Naive thymus-derived CD8-positive, alpha-beta T cell (primary cell): ENCODE measurements around the gene RHOF. TPM values are rescaled to one million over a fixed set of nuclear protein-coding genes. Genes with fewer than 3 reads are reported as not detected.
"Not testable (repeated sequence)": the region's sequence is repeated elsewhere in the genome, so short reads cannot be mapped to it uniquely, and the experiment has no call there.

Source experiments
- ATAC-seq, 2 donors: fragments of 150-1000 bp; cut with Tn5 transposase in 1 of 2; sonication (Bioruptor Pico), chemical (Tn5 transposase) in 1 of 2; 1 replicate in 1 of 2; 2 replicates in 1 of 2; pipeline ENCODE4 v1.10.0; 2021; ENCODE audit warnings: mild to moderate bottlenecking in 2 of 2, moderate library complexity in 2 of 2
- POLR2A ChIA-PET: fragments of 350-600 bp; sonication (Branson Sonifier 250); formaldehyde crosslinking; loops from one replicate; lab custom pipeline; 2021; ENCODE audit warnings: antibody characterized with exemption; lab: Charles Lee
- DNase-seq, 10 donors: peaks; one replicate each; pipeline versions ENCODE4 v3.0.0 to v3.0.0-alpha.2; 2020 to 2022
- H3K27ac Mint-ChIP-seq, 10 donors: one replicate each; pipeline ENCODE4 v1.8.0; 2020 to 2022; ENCODE audit warnings: mild to moderate bottlenecking in 10 of 10, mixed read lengths in 10 of 10, moderate library complexity in 4 of 10, inconsistent platforms in 1 of 10
- H3K27me3 Mint-ChIP-seq, 5 donors: one replicate each; pipeline ENCODE4 v1.8.0; 2021 to 2022; ENCODE audit warnings: mixed read lengths in 5 of 5
- H3K36me3 Mint-ChIP-seq, 3 donors: one replicate each; pipeline ENCODE4 v1.8.0; 2020 to 2022; ENCODE audit warnings: mixed read lengths in 3 of 3, mild to moderate bottlenecking in 2 of 3, inconsistent platforms in 1 of 3
- H3K4me1 Mint-ChIP-seq, 4 donors: one replicate each; pipeline ENCODE4 v1.8.0; 2021 to 2022; ENCODE audit warnings: mixed read lengths in 4 of 4
- H3K4me3 Mint-ChIP-seq, 10 donors: one replicate each; pipeline ENCODE4 v1.8.0; 2020 to 2022; ENCODE audit warnings: mild to moderate bottlenecking in 10 of 10, mixed read lengths in 10 of 10, moderate library complexity in 6 of 10, inconsistent platforms in 1 of 10
- H3K9me3 Mint-ChIP-seq, 9 donors: one replicate each; pipeline ENCODE4 v1.8.0; 2020 to 2022; ENCODE audit warnings: mixed read lengths in 9 of 9, mild to moderate bottlenecking in 3 of 9, inconsistent platforms in 1 of 9, moderate library complexity in 1 of 9
- polyA plus RNA-seq, 3 donors: library from polyadenylated mRNA; unstranded; fragments of 300-500 nt; fragmentation: Illumina TruSeq; gene quantifications; one replicate each; pipeline ENCODE4 v1.2.3, GENCODE V29; 2021
- total RNA-seq, 8 experiments: library from RNA in 2 of 8; stranded (reverse) in 2 of 8; gene quantifications; one replicate each; pipeline ENCODE4 v1.2.3 and lab custom pipeline; 2021 to 2026

Gene RHOF
- total and polyA plus RNA-seq, 5 experiments from 2014 or later, result 79.9 to 178 (median 101) TPM

- Mint-ChIP-seq H3K27me3 (no peaks in the 10 kb centered on the region), H3K4me1 (peaks cover 1 to 12% (median 6%) of the 10 kb centered on the region in 4 donors), H3K36me3 (peaks cover 0 to 6% (median 0%) of the 10 kb centered on the region in 3 donors), H3K27ac (peak overlapping the region in 8 of 10 donors; percentile 22 to 85 (median 72)), H3K4me3 (no peak overlapping the region), H3K9me3 (no peaks in the 10 kb centered on the region)
- DNase-seq (no peak), ATAC-seq (peak; percentile 25 to 46)
- POLR2A ChIA-PET, result no interaction called here
These were observed 44.8 kb downstream of the RHOF start for GRCh38 chr12:121748571-121749265.

- Mint-ChIP-seq H3K27me3 (no peaks in the 10 kb centered on the region), H3K27ac (peak overlapping the region in 3 of 10 donors; percentile 37 to 85 (median 74)), H3K4me3 (no peak overlapping the region), H3K9me3 (no peaks in the 10 kb centered on the region), H3K4me1 (peaks cover 1 to 12% (median 6%) of the 10 kb centered on the region in 4 donors), H3K36me3 (peaks cover 0 to 9% (median 0%) of the 10 kb centered on the region in 3 donors)
- ATAC-seq, result no peak
- DNase-seq, result no peak
- POLR2A ChIA-PET, result no interaction called here
These were observed 45.3 kb downstream of the RHOF start for GRCh38 chr12:121748218-121748570.

- H3K4me3 Mint-ChIP-seq, ATAC-seq, H3K9me3 Mint-ChIP-seq, H3K36me3 Mint-ChIP-seq, DNase-seq, H3K27me3 Mint-ChIP-seq, H3K27ac Mint-ChIP-seq: not testable (repeated sequence)
- H3K4me1 Mint-ChIP-seq, result peaks cover 2 to 11% (median 6%) of the 10 kb centered on the region in 4 donors
- POLR2A ChIA-PET, result interaction anchor here (0.6 kb wide), 2 partner anchors 13 to 33 kb away, joined by 3 read pairs; no protein-coding TSS in a partner anchor
These were observed 47.9 kb downstream of the RHOF start for GRCh38 chr12:121745545-121745944.

- Mint-ChIP-seq H3K4me3 (no peak overlapping the region), H3K27ac (no peak overlapping the region), H3K4me1 (peaks cover 0 to 2% (median under 1%) of the 10 kb centered on the region in 4 donors), H3K36me3 (peaks cover 0 to 6% (median 0%) of the 10 kb centered on the region in 3 donors), H3K9me3 (no peaks in the 10 kb centered on the region), H3K27me3 (no peaks in the 10 kb centered on the region)
- POLR2A ChIA-PET, result interaction anchor here (0.7 kb wide), 2 partner anchors 60 to 263 kb away, joined by 3 read pairs; no protein-coding TSS in a partner anchor
- DNase-seq (no peak), ATAC-seq (no peak)
These were observed 51.7 kb downstream of the RHOF start for GRCh38 chr12:121741743-121742142.

- no peak overlapping the region for H3K4me3 Mint-ChIP-seq
- POLR2A ChIA-PET, result interaction anchor here (0.5 to 0.7 kb wide), 2 partner anchors 17 to 25 kb away, joined by 4 to 6 read pairs; no protein-coding TSS in a partner anchor
- ATAC-seq, result no peak
- DNase-seq, result no peak
- no peaks in the 10 kb centered on the region for H3K27me3 Mint-ChIP-seq
- peaks cover 0 to 6% (median 0%) of the 10 kb centered on the region in 3 donors for H3K36me3 Mint-ChIP-seq
- peaks cover 0 to 2% (median under 1%) of the 10 kb centered on the region in 4 donors for H3K4me1 Mint-ChIP-seq
- no peak overlapping the region for H3K27ac Mint-ChIP-seq
- H3K9me3 Mint-ChIP-seq, result no peaks in the 10 kb centered on the region
These were observed 52.6 kb downstream of the RHOF start for GRCh38 chr12:121740847-121741246.

- DNase-seq (no peak), ATAC-seq (no peak)
- H3K4me1 Mint-ChIP-seq, result peaks cover 0 to 2% (median 0%) of the 10 kb centered on the region in 4 donors
- no peaks in the 10 kb centered on the region for H3K9me3 Mint-ChIP-seq
- peaks cover 0 to 2% (median 0%) of the 10 kb centered on the region in 3 donors for H3K36me3 Mint-ChIP-seq
- no peaks in the 10 kb centered on the region for H3K27me3 Mint-ChIP-seq
- POLR2A ChIA-PET, result no interaction called here
- no peak overlapping the region for H3K4me3 Mint-ChIP-seq
- H3K27ac Mint-ChIP-seq, result peak overlapping the region in 1 of 10 donors; percentile 69
These were observed 55.1 kb downstream of the RHOF start for GRCh38 chr12:121738340-121738858.

- H3K4me3 Mint-ChIP-seq, result no peak overlapping the region
- ATAC-seq, result no peak
These were observed 59.6 kb downstream of the RHOF start for GRCh38 chr12:121733849-121734248.

GRCh38 chr12:121731473-121731872 lies 62.0 kb downstream of the RHOF start:
- Mint-ChIP-seq H3K36me3 (no peaks in the 10 kb centered on the region), H3K9me3 (no peaks in the 10 kb centered on the region), H3K4me1 (no peaks in the 10 kb centered on the region), H3K27me3 (no peaks in the 10 kb centered on the region), H3K4me3 (no peak overlapping the region), H3K27ac (peak overlapping the region in 1 of 10 donors; percentile 9)
- ATAC-seq (no peak), DNase-seq (no peak)
- POLR2A ChIA-PET, result no interaction called here

More at GRCh38 chr12:121733849-121734248, 59.6 kb downstream of the RHOF start:
- DNase-seq, result no peak
- no peaks in the 10 kb centered on the region for H3K4me1 Mint-ChIP-seq
- H3K36me3 Mint-ChIP-seq, result no peaks in the 10 kb centered on the region
- H3K27me3 Mint-ChIP-seq, result no peaks in the 10 kb centered on the region
- POLR2A ChIA-PET, result no interaction called here
- H3K9me3 Mint-ChIP-seq, result no peaks in the 10 kb centered on the region
- peak overlapping the region in 2 of 10 donors; percentile 15 to 24 for H3K27ac Mint-ChIP-seq

- H3K36me3 Mint-ChIP-seq, result peaks cover 0 to 9% (median 2%) of the 10 kb centered on the region in 3 donors
- POLR2A ChIA-PET, result no interaction called here
These were observed 64.5 kb downstream of the RHOF start for GRCh38 chr12:121729021-121729420.

More at GRCh38 chr12:121729021-121729420, 64.5 kb downstream of the RHOF start:
- no peak for ATAC-seq
- Mint-ChIP-seq H3K27me3 (no peaks in the 10 kb centered on the region), H3K4me3 (no peak overlapping the region), H3K27ac (no peak overlapping the region), H3K4me1 (no peaks in the 10 kb centered on the region), H3K9me3 (no peaks in the 10 kb centered on the region)
- no peak for DNase-seq

Other genes with a start within 250 kb of the RHOF start
- gene KDM2B, start 212.7 kb downstream of the RHOF start, total RNA-seq, result 10 to 100 TPM; 91.8 to 95.0 TPM
- gene KDM2B, start 212.7 kb downstream of the RHOF start, polyA plus RNA-seq, result 10 to 100 TPM; 13.0 to 19.4 (median 18.4) TPM
- 10 to 100 TPM; 44.6 to 45.7 TPM for gene ORAI1, start 167.2 kb downstream of the RHOF start, total RNA-seq
- gene ORAI1, start 167.2 kb downstream of the RHOF start, polyA plus RNA-seq, result 100 to 1,000 TPM; 122 to 158 (median 134) TPM
- 10 to 100 TPM; 13.3 to 14.0 TPM for gene MORN3, start 124.0 kb downstream of the RHOF start, total RNA-seq
- gene MORN3, start 124.0 kb downstream of the RHOF start, polyA plus RNA-seq, result 1 to 10 TPM; 1.1 to 4.8 (median 1.8) TPM
- 10 to 100 TPM; 13.3 to 14.4 TPM for gene TMEM120B, start 80.9 kb downstream of the RHOF start, total RNA-seq
- 1 to 10 TPM; 2.1 to 2.5 (median 2.4) TPM for gene TMEM120B, start 80.9 kb downstream of the RHOF start, polyA plus RNA-seq
- gene SETD1B, start 10.3 kb upstream of the RHOF start, total RNA-seq, result 10 to 100 TPM; 92.8 to 93.8 TPM
- 1 to 10 TPM in 2 of 3 donors, under 1 TPM in 1; 0.98 to 3.7 (median 2.8) TPM for gene SETD1B, start 10.3 kb upstream of the RHOF start, polyA plus RNA-seq
- gene HPD, start 65.2 kb upstream of the RHOF start, total RNA-seq, result not detected
- not detected for gene HPD, start 65.2 kb upstream of the RHOF start, polyA plus RNA-seq
- 10 to 100 TPM; 35.1 to 41.4 TPM for gene PSMD9, start 95.1 kb upstream of the RHOF start, total RNA-seq
- 10 to 100 TPM; 88.4 to 90.5 (median 89.4) TPM for gene PSMD9, start 95.1 kb upstream of the RHOF start, polyA plus RNA-seq
- under 1 TPM; 0.49 to 0.82 TPM for gene CFAP251, start 124.9 kb upstream of the RHOF start, total RNA-seq
- gene CFAP251, start 124.9 kb upstream of the RHOF start, polyA plus RNA-seq, result under 1 TPM in 2 of 3 donors, not detected in 1; 0.03 to 0.06 TPM
- 10 to 100 TPM; 10.5 to 12.0 TPM for gene BCL7A, start 228.2 kb upstream of the RHOF start, total RNA-seq
- gene BCL7A, start 228.2 kb upstream of the RHOF start, polyA plus RNA-seq, result 1 to 10 TPM; 3.0 to 7.3 (median 7.1) TPM